GM19238 (cell line): ENCODE data around the gene ZBTB48.
"Not testable (repeated sequence)": the region's sequence is repeated elsewhere in the genome, so short reads cannot be mapped to it uniquely, and the experiment has no call there.

Experiments used
- DNase-seq: peaks from one replicate; pipeline ENCODE4 v3.0.0; 2011; ENCODE audit warnings: low spot score; ENCODE audit not compliant: insufficient read length

ZBTB48 gene

DNA sequence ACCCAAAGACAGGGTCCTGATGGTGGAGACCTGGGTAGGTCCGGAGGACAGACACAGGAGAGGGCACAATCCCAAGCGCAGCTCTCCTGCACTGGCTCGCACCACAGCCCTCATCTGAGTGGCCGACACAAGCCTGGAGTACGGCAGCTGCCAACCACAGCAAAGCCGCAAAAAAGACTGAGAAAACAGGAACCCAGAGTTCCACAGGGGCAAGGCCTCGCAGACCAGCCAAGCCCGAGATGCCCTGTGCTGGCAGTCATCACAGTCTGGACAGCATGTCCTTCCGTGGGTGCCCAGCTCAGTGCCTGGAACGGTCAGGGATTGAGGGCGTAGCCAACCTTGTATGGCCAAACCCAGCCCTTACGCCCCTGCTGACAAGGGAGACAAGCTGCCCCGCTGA, 11.4 kb downstream of the ZBTB48 start:
- no peak for DNase-seq

DNA sequence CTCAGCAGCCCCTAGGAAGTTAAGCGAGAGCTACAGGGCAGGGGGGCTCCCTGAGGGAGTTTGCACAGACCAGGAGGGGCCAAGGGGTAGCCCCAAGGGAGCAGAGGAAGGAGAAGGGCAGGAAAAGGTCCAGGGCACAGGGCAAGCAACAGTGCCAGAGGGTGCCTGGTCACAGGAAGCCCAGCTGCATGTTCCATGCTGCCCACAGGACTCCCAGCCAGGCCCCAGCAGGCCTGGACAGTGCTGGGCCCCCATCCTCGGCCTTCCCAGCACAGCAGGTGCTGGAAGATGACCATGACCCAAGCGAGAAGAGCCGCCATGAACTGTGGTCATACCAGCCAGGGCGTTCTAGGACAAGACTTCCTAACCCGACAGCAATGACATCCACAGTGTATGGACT, 11.8 kb downstream of the ZBTB48 start:
- no peak for DNase-seq

- no peak for DNase-seq
These were observed 12.6 kb downstream of the ZBTB48 start for GRCh38 chr1:6592441-6592840.

- no peak for DNase-seq
These were observed 13.2 kb downstream of the ZBTB48 start for GRCh38 chr1:6592865-6593593.

- DNase-seq = no peak
These were observed 14.0 kb downstream of the ZBTB48 start for GRCh38 chr1:6593810-6594209.

- no peak for DNase-seq
These were observed 15.4 kb downstream of the ZBTB48 start for GRCh38 chr1:6594977-6595740.

GRCh38 chr1:6596351-6596750, 16.6 kb downstream of the ZBTB48 start:
- no peak for DNase-seq

DNA sequence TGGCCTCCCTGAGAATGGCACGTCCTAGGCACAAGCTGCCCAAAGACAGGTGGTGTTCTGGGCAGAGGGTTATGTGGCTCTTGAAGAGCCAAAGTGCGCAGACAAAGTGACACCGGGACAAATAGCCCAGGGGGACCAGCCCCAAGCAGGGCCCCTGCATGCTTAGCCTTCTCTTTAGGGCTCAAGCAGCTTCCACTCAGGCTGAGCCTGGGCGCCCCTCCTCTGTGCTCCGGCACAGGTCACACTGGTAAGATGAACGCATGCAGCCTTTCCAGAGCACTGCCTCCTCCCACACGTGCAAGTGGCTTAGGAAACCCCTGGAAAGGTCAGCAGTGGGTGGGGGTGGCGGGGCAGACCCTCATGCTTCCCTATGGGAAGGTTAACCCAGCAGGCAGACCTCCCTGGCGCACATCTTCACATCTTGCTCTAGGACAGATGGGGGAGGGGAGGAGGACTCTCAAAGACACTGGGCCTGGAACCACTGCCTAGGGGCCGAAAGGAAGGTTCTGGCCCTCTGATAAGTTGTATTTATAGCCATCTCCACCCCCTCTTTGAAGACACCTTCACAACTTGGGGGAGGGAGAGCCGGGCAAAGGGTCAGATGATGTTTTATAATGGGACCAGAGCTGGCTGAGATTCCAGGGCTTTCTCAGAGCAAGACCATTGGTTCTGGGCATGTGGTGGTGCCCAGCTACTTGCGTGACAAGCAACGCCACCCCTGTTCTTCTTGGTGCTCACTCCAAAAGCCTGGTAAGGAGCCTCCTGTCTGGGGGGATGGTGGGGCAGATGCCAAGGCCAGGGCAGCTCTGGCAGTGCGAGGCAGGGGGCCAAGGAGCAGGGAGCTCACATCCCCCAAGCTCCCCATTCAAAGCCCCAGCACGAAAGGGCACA, 17.3 kb downstream of the ZBTB48 start:
- DNase-seq = no peak

DNA sequence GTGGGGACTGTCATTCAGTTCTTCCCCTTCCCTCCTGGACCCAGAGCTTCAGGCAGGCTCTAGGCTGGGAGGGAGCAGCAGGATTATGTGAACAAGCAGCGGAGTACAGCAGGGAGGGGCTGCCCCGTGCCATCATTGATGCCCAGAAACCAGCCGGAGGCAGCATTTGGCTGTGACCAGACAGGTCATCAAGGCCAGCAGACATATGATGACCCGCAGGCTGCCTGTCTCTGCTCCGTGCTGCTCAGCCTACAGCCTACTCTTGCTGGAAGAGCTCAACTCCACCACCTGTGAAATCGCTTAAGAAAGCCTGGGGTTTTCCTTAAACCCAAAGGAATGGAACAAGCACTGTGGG, 18.0 kb downstream of the ZBTB48 start:
- DNase-seq = no peak

DNA sequence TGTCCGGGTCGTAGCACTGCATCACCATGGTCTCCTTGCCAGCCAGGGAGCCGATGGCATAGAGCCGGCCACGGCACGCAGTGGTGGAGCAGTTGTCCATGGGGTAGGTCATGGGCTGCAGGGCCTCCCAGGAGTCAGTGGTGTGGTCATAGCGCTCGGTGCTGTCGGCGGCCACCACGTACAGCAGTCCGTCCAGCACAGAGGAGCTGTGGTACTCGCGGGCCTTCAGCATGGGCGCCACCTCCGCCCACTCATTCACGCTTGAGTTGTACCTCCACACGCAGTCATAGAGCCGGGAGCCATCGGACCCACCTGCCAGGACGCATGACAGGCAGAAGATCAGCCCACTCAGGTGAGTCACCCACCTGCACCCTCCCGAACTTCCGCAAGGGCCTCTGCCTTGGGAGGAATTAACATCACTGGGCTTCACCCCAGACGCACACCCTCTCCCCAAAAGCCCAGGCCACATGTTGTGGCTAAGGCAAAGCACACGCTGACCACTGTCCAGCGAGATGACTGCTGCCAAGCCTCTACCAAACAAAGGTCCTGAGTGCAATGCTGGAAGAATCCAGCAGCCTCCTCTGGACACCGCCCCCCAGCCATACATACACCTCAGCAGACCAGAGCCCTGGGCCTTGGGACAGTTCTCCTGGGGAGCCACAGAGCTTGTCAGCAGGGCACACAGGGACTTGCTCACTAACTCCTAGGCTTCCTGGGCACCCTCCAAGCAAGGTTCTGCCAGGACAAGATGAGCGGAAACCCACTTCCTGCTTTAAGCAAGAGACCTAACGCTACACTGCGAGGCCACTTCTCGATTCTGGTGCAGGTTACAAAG, 19.6 kb downstream of the ZBTB48 start:
- DNase-seq = no peak

- DNase-seq = not testable (repeated sequence)
These were observed 20.2 kb downstream of the ZBTB48 start for GRCh38 chr1:6599991-6600390.

- DNase-seq = no peak
These were observed 20.7 kb downstream of the ZBTB48 start for GRCh38 chr1:6600410-6601048.

DNA sequence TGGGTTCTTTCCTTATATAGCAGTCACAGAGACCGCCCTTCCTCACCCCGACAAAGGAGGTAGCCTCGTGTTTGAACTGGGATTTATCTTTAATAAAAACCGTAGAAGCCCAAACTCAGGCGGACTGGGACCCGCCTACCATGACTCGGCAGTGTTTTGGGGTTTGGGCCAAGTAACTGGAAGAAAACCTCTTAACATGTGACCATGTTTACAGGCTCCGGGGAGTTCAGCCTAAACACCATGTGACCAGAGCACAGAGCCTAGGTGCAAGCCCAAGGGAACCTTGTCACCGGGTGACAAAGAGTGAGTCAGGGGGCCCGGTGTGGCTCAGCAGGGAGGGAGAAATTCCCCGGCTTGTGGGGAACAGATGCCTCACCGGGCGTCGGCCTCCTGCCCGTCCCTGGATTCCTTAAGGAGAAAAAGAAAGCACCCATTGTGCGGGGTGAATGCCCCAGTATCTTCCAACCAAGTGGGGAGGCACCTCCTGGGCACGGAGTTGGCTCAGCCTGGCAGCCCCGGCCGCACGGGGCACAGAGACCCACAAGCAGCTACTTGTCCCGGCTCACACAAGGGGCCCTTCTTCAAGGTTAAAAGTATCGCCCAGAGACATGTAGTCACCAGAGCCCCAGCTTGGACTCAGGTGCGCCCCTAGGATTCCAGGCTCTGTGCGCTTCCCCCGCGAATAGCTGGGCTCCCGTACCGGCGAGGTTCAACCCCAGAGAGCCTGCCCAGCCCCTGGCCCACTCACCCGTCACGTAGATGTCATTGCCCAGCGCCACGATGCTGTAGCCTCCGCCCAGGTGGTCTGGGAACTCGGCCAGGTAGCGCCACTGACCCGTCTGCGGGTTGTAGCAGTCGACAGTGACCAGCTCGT, 21.5 kb downstream of the ZBTB48 start:
- peak; percentile 59 for DNase-seq

DNA sequence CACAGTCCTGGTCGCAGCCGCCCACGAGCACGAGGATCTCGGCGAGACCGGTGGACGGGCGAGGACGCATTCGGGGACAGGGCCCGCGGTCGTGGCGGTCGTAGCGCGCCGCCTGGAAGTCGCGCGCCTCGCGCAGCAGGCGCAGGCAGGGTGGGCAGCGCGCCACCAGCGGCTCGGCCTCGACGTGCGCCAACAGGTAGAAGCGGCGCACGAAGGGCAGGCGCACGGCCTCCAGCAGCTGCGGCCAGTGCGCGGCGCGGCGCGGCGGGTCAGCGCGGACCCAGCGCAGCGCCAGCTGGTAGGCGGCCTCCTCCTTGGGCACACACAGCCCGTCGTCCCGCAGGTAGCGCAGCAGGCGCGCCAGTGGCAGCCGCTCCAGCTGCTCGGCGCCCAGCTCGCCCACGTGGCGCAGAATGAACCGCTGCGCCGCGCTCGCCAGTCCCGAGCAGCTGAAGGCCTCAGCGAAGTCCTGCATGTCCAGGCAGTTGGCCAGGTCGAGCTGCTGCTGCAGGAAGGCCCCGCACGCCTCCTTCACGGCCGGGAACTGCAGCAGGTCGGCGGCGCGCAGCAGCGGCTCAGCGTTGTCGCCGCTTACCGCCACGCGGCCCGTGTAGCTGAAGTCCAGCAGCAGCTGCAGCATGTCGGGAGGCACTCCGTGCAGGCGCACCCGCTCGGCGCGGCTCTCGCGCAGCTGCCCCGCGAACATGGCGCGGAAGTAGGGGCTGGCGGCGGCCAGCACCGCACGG, 22.3 kb downstream of the ZBTB48 start:
- DNase-seq = peak; percentile 64

DNA sequence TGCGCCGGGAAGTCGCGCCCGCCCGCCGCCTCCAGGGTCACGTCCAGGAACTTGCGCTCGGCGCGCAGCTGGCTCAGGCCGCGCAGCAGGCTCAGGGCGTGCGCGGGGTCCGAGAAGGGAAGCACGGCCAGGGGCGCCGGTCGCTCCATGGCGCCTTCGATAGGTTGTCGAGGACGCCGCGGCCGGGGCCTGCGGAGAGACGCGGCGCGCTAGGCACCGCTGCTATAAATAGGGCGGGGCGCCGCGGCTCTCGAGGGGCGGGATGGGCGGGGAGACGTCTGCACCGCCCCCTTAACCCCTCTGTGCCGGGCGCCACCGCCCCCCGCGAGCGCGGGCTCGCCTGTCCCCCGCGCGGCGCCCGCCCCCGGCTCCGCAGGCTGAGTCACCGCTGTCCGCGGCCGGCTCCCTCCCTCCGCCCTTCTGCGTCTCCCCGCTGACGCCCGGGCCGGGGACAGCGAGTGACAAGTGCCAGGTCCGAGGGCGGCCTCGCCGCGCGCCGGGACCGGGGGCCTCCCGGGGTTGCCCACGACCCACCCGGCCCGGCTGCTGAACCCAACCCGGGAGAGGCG, 23.0 kb downstream of the ZBTB48 start, which contains the start of gene KLHL21:
KLHL21 (minus strand) TSS at position 201 of the 569 bp plus-strand sequence; CDS start at position 149, 52 bp downstream.
- peak; percentile 88 for DNase-seq

DNA sequence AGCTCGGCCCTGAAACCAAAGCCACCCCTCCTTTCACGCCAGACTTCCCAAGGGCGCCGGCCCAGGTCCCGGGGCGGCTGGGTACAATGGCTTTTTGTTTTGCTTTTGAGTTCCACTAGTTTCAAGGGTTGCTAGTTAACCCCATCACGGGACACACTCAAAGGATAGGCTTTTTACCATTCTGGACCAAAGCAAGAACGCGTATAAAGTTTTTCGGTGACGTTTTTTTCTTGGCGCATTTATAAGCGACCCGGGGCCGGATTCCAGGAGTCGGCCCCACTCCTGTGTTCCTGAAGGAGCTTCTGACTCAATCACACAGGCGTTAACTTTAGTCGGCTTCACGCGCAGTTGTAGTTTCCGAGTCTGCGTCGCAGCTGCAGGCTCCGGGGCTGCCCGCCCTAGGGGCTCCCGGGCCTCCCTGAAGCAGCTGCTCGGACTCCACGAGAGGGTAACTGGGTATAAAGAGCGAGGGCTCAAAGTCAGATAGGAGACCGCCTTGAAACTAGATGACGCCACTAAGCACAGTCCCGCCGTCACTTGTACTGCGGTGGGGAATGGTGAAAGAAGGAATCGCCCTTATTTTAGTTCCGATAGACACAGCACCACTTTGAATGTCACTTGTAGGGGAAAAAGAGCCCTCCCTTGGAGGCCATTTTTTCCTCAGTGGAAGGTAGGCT, 23.6 kb downstream of the ZBTB48 start:
- no peak for DNase-seq

DNA sequence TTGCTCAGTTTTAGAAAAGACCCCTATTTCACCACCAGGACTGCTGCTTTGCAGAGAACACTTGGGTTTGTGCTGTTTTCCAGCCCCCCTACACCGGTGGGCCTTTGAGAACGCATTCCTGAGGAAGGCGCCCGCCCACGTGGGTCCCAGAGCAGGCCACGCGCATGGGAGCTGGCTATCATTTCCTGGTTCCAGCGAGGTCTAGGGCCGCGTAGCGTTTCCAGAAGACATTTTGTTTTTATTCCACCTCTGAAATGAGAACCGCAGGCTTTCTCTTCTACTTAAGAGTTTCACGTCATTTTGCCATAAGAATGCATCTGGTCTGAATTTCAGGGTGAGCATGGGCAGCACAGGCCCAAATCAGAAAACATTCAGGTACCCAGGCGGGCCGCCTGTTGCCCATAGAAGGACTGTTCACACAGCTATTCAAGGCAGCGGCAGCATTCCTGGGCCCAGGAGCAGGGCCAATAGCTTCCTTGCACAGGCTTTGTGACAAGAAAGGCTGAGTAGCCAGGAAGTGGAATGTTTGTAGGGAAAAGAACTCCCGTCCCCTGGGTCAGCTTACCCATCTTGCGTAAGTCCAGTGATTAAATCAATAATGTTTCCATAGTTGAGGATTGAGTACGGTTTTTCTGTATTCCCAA, 24.2 kb downstream of the ZBTB48 start:
- no peak for DNase-seq
